SH-SY5Y (cell line): Measurements from ENCODE around the gene AGR2.

ENCODE experiments used
- GATA2 ChIP-seq: IDR thresholded peaks from 2 replicates; pipeline ENCODE4 v1.6.1; 2011; ENCODE audit warnings: mild to moderate bottlenecking, low read depth, low read length
- GATA3 ChIP-seq: IDR thresholded peaks from 2 replicates; pipeline ENCODE4 v1.6.1; 2011; ENCODE audit warnings: low read depth, mild to moderate bottlenecking, low read length, moderate library complexity

- TF ChIP-seq GATA2 (no peak), GATA3 (no peak)
Observed at GRCh38 chr7:16816824-16817223, 12.0 kb upstream of the AGR2 start.
